Stimulated activated memory B cell treated with anti-CD40 and anti-IgM and Interleukin-4, amounts not matched to agents 10 μg/mL and 1 μg/mL and 100 μg/mL, for 72 hours (primary cell): ENCODE measurements around the gene ERICH6.
A peak's percentile ranks its signal among the peaks of the same experiment; 100 is the strongest.

Source experiments
- ATAC-seq: fragments of 150-1000 bp; cut with Tn5 transposase; 2 replicates; pipeline ENCODE4 v1.10.0; 2021
- H3K27ac Mint-ChIP-seq: one replicate; pipeline ENCODE4 v1.8.0; 2022; ENCODE audit warnings: mild to moderate bottlenecking, mixed read lengths
- H3K27me3 Mint-ChIP-seq: one replicate; pipeline ENCODE4 v1.8.0; 2022; ENCODE audit warnings: mixed read lengths
- H3K36me3 Mint-ChIP-seq: one replicate; pipeline ENCODE4 v1.8.0; 2022; ENCODE audit warnings: mixed read lengths
- H3K4me1 Mint-ChIP-seq: one replicate; pipeline ENCODE4 v1.8.0; 2022; ENCODE audit warnings: mixed read lengths
- H3K4me3 Mint-ChIP-seq: one replicate; pipeline ENCODE4 v1.8.0; 2022; ENCODE audit warnings: mild to moderate bottlenecking, moderate library complexity, mixed read lengths
- H3K9me3 Mint-ChIP-seq: one replicate; pipeline ENCODE4 v1.8.0; 2022; ENCODE audit warnings: mixed read lengths

ERICH6 gene

GRCh38 chr3:150703756-150704344, at the start of gene ERICH6:
Gene ERICH6, minus strand, starts transcription at chr3:150703920. Its CDS starts 22 bp downstream, at chr3:150703898.
- Mint-ChIP-seq H3K4me1 (peaks cover 29% of the 10 kb centered on the region), H3K9me3 (peaks cover 3% of the 10 kb centered on the region), H3K4me3 (peak within 1 kb of the TSS; percentile 91), H3K36me3 (peaks cover 14% of the 10 kb centered on the region), H3K27ac (peak within 1 kb of the TSS; percentile 92), H3K27me3 (no peaks in the 10 kb centered on the region)
- ATAC-seq: peak; percentile 99

- H3K9me3 Mint-ChIP-seq: peaks cover 3% of the 10 kb centered on the region
- H3K27me3 Mint-ChIP-seq: no peaks in the 10 kb centered on the region
- peaks cover 48% of the 10 kb centered on the region for H3K36me3 Mint-ChIP-seq
- H3K27ac Mint-ChIP-seq: peak overlapping the region; percentile 49
- ATAC-seq: no peak
- peaks cover 72% of the 10 kb centered on the region for H3K4me1 Mint-ChIP-seq
- no peak overlapping the region for H3K4me3 Mint-ChIP-seq
Measured at GRCh38 chr3:150751781-150752263, 48.1 kb upstream of the ERICH6 start.

GRCh38 chr3:150749255-150749654, 45.5 kb upstream of the ERICH6 start:
- no peak overlapping the region for H3K4me3 Mint-ChIP-seq
- H3K4me1 Mint-ChIP-seq: peaks cover 93% of the 10 kb centered on the region
- no peaks in the 10 kb centered on the region for H3K27me3 Mint-ChIP-seq
- peaks cover 53% of the 10 kb centered on the region for H3K36me3 Mint-ChIP-seq
- no peak for ATAC-seq
- peaks cover 3% of the 10 kb centered on the region for H3K9me3 Mint-ChIP-seq
- H3K27ac Mint-ChIP-seq: peak overlapping the region; percentile 82

DNA sequence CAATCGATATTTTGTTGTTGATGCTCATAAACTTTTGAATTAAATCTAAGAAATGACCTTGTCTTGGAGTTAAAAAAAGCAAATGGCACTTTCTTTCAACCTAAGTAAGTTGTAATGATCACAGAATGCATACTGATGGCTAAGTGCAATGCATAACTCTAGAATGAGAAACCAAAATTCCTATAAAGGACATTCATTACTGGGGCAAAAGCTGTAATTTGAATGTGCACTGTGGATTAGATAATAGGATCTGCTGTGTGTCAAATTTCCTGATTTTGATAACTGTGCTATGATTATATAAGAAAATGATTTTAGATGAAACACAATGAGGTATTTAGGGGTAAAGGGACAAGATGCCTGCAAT, 44.9 kb upstream of the ERICH6 start:
- no peaks in the 10 kb centered on the region for H3K9me3 Mint-ChIP-seq
- H3K36me3 Mint-ChIP-seq: peaks cover 50% of the 10 kb centered on the region
- no peak overlapping the region for H3K4me3 Mint-ChIP-seq
- ATAC-seq: no peak
- H3K27ac Mint-ChIP-seq: peak overlapping the region; percentile 82
- peaks cover 93% of the 10 kb centered on the region for H3K4me1 Mint-ChIP-seq
- no peaks in the 10 kb centered on the region for H3K27me3 Mint-ChIP-seq

DNA sequence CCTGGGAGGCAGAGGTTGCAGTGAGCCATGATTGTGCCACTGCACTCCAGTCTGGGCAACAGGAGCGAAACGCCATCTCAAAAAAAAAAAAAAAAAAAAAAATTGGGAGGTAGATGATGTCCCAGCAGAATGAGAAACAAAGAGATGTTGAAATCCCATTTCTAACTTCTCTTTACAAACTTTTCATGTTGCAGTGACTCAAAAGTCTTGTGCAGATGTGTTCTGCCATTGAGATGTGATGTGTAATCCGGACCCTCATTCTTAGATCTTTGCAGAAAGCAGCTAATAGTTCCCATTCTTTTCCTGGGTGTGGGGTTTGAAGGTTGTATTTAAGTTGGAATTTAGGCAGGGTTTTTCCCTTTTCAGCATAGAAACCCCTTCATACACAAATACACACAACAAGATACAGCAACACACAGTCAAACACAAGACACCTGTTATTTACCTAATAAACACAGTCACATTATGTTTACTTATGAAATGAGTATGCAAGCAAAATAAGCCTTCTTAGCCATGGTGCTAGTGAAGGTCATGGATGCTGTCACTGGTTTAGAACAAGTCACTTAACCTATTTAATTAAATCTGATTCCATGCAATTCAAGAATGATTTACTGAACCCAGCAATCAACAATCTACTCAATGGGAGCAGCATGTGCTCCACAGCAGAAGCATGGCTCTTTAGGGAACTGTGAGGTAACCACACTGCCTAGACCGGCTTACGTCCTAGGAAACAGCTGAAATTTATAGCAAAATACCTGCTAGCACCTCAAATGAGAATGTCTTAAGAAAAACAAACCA, 44.4 kb upstream of the ERICH6 start:
- ATAC-seq: no peak
- Mint-ChIP-seq H3K36me3 (peaks cover 46% of the 10 kb centered on the region), H3K27ac (peak overlapping the region; percentile 82), H3K4me1 (peaks cover 94% of the 10 kb centered on the region), H3K9me3 (no peaks in the 10 kb centered on the region), H3K27me3 (no peaks in the 10 kb centered on the region), H3K4me3 (no peak overlapping the region)

GRCh38 chr3:150746791-150747590, 43.3 kb upstream of the ERICH6 start:
- H3K4me3 Mint-ChIP-seq: peak overlapping the region; percentile 56
- H3K27me3 Mint-ChIP-seq: no peaks in the 10 kb centered on the region
- peak overlapping the region; percentile 82 for H3K27ac Mint-ChIP-seq
- peaks cover 49% of the 10 kb centered on the region for H3K36me3 Mint-ChIP-seq
- no peak for ATAC-seq
- H3K9me3 Mint-ChIP-seq: no peaks in the 10 kb centered on the region
- peaks cover 94% of the 10 kb centered on the region for H3K4me1 Mint-ChIP-seq

GRCh38 chr3:150745832-150746231, 42.1 kb upstream of the ERICH6 start:
- peaks cover 94% of the 10 kb centered on the region for H3K4me1 Mint-ChIP-seq
- no peaks in the 10 kb centered on the region for H3K9me3 Mint-ChIP-seq
- peak overlapping the region; percentile 82 for H3K27ac Mint-ChIP-seq
- H3K36me3 Mint-ChIP-seq: peaks cover 55% of the 10 kb centered on the region
- ATAC-seq: no peak
- no peak overlapping the region for H3K4me3 Mint-ChIP-seq
- no peaks in the 10 kb centered on the region for H3K27me3 Mint-ChIP-seq

- ATAC-seq: no peak
- peaks cover 51% of the 10 kb centered on the region for H3K36me3 Mint-ChIP-seq
Measured at GRCh38 chr3:150744919-150745211, 41.1 kb upstream of the ERICH6 start.

GRCh38 chr3:150744041-150744918, 40.6 kb upstream of the ERICH6 start:
- Mint-ChIP-seq H3K27me3 (no peaks in the 10 kb centered on the region), H3K9me3 (no peaks in the 10 kb centered on the region), H3K4me1 (peaks cover 100% of the 10 kb centered on the region), H3K4me3 (peak overlapping the region; percentile 8), H3K27ac (peak overlapping the region; percentile 98), H3K36me3 (peaks cover 51% of the 10 kb centered on the region)
- no peak for ATAC-seq

More at GRCh38 chr3:150744919-150745211, 41.1 kb upstream of the ERICH6 start:
- no peaks in the 10 kb centered on the region for H3K9me3 Mint-ChIP-seq
- peak overlapping the region; percentile 8 for H3K4me3 Mint-ChIP-seq
- H3K4me1 Mint-ChIP-seq: peaks cover 99% of the 10 kb centered on the region
- H3K27ac Mint-ChIP-seq: peak overlapping the region; percentile 98
- no peaks in the 10 kb centered on the region for H3K27me3 Mint-ChIP-seq

GRCh38 chr3:150743508-150743907, 39.8 kb upstream of the ERICH6 start:
- H3K36me3 Mint-ChIP-seq: peaks cover 51% of the 10 kb centered on the region
- H3K4me3 Mint-ChIP-seq: peak overlapping the region; percentile 24
- H3K27me3 Mint-ChIP-seq: no peaks in the 10 kb centered on the region
- H3K4me1 Mint-ChIP-seq: peaks cover 99% of the 10 kb centered on the region
- H3K27ac Mint-ChIP-seq: peak overlapping the region; percentile 98
- H3K9me3 Mint-ChIP-seq: no peaks in the 10 kb centered on the region
- no peak for ATAC-seq

- no peak for ATAC-seq
- no peak overlapping the region for H3K4me3 Mint-ChIP-seq
- no peaks in the 10 kb centered on the region for H3K9me3 Mint-ChIP-seq
- peaks cover 99% of the 10 kb centered on the region for H3K4me1 Mint-ChIP-seq
- peaks cover 50% of the 10 kb centered on the region for H3K36me3 Mint-ChIP-seq
- no peaks in the 10 kb centered on the region for H3K27me3 Mint-ChIP-seq
- peak overlapping the region; percentile 98 for H3K27ac Mint-ChIP-seq
Measured at GRCh38 chr3:150742679-150743078, 39.0 kb upstream of the ERICH6 start.

GRCh38 chr3:150742141-150742523, 38.4 kb upstream of the ERICH6 start:
- no peak for ATAC-seq
- H3K9me3 Mint-ChIP-seq: no peaks in the 10 kb centered on the region
- H3K27me3 Mint-ChIP-seq: no peaks in the 10 kb centered on the region
- peak overlapping the region; percentile 98 for H3K27ac Mint-ChIP-seq
- H3K36me3 Mint-ChIP-seq: peaks cover 45% of the 10 kb centered on the region
- H3K4me3 Mint-ChIP-seq: no peak overlapping the region
- peaks cover 99% of the 10 kb centered on the region for H3K4me1 Mint-ChIP-seq

GRCh38 chr3:150741497-150742140, 37.9 kb upstream of the ERICH6 start:
- peaks cover 40% of the 10 kb centered on the region for H3K36me3 Mint-ChIP-seq

More at GRCh38 chr3:150741497-150742140, 37.9 kb upstream of the ERICH6 start:
- Mint-ChIP-seq H3K4me1 (peaks cover 95% of the 10 kb centered on the region), H3K9me3 (no peaks in the 10 kb centered on the region), H3K4me3 (peak overlapping the region; percentile 30), H3K27ac (peak overlapping the region; percentile 98), H3K27me3 (no peaks in the 10 kb centered on the region)
- ATAC-seq: no peak
